Activated T-cell treated with anti-CD3 and anti-CD28 coated beads, Interleukin-2, amount 50 U/mL, for 1 hour (primary cell): ENCODE data around the gene TMEM185B.
"Not testable (repeated sequence)": the region's sequence is repeated elsewhere in the genome, so short reads cannot be mapped to it uniquely, and the experiment has no call there.

Experiments used
- DNase-seq: peaks from one replicate; pipeline ENCODE4 v3.0.0-alpha.2; 2020

Gene TMEM185B

GRCh38 chr2:120251078-120251477 is 27.9 kb upstream of the TMEM185B start:
- no peak for DNase-seq

GRCh38 chr2:120250640-120251039 is 27.4 kb upstream of the TMEM185B start:
- DNase-seq = no peak

GRCh38 chr2:120247851-120248250 is 24.7 kb upstream of the TMEM185B start:
- DNase-seq = no peak

GRCh38 chr2:120246546-120247300 is 23.5 kb upstream of the TMEM185B start:
- no peak for DNase-seq

- no peak for DNase-seq
Measured at GRCh38 chr2:120245520-120246332, 22.5 kb upstream of the TMEM185B start.

GRCh38 chr2:120244656-120245519 is 21.7 kb upstream of the TMEM185B start:
- no peak for DNase-seq

GRCh38 chr2:120243875-120244553 is 20.8 kb upstream of the TMEM185B start:
- no peak for DNase-seq

- DNase-seq = no peak
Measured at GRCh38 chr2:120243211-120243610, 20.0 kb upstream of the TMEM185B start.

GRCh38 chr2:120241684-120242083 is 18.5 kb upstream of the TMEM185B start:
- DNase-seq = no peak

GRCh38 chr2:120240901-120241429 is 17.8 kb upstream of the TMEM185B start:
- DNase-seq = no peak

GRCh38 chr2:120239488-120240287 is 16.5 kb upstream of the TMEM185B start:
- no peak for DNase-seq

- no peak for DNase-seq
Measured at GRCh38 chr2:120238728-120239487, 15.7 kb upstream of the TMEM185B start.

GRCh38 chr2:120237491-120237902 is 14.3 kb upstream of the TMEM185B start:
- DNase-seq = no peak

GRCh38 chr2:120236791-120237190 is 13.6 kb upstream of the TMEM185B start:
- DNase-seq = no peak

GRCh38 chr2:120236316-120236715 is 13.1 kb upstream of the TMEM185B start:
- peak; percentile 9 for DNase-seq

- peak; percentile 3 for DNase-seq
Measured at GRCh38 chr2:120235681-120236080, 12.5 kb upstream of the TMEM185B start.

GRCh38 chr2:120235158-120235557 is 12.0 kb upstream of the TMEM185B start:
- DNase-seq = not testable (repeated sequence)

GRCh38 chr2:120233292-120233691 is 10.1 kb upstream of the TMEM185B start:
- DNase-seq = peak; percentile 16

- peak; percentile 51 for DNase-seq
Measured at GRCh38 chr2:120231974-120232635, 8.9 kb upstream of the TMEM185B start.

- DNase-seq = no peak
Measured at GRCh38 chr2:120231564-120231973, 8.4 kb upstream of the TMEM185B start.
